GM12878 (cell line): ENCODE measurements around the gene VANGL1.
"Not testable (repeated sequence)": the region's sequence is repeated elsewhere in the genome, so short reads cannot be mapped to it uniquely, and the experiment has no call there.

Experiments used
- CHD1 ChIP-seq: IDR thresholded peaks from 2 replicates; pipeline ENCODE4 v1.6.1; 2012; ENCODE audit warnings: low read depth, low read length, improper control_type of control experiment
- E2F4 ChIP-seq: IDR thresholded peaks from 2 replicates; pipeline ENCODE4 v1.6.1; 2012; ENCODE audit warnings: low read depth, low read length, improper control_type of control experiment
- MAX ChIP-seq: IDR thresholded peaks from 2 replicates; pipeline ENCODE4 v1.6.1; 2012; ENCODE audit warnings: low read depth, low read length, improper control_type of control experiment
- MYC ChIP-seq: IDR thresholded peaks from 2 replicates; pipeline ENCODE4 v1.6.1; 2011; ENCODE audit warnings: mild to moderate bottlenecking, low read length, moderate library complexity, inconsistent platforms; ENCODE audit not compliant: insufficient read depth, insufficient replicate concordance, insufficient read length, severe bottlenecking
- PAX8 ChIP-seq: fragments of 450-650 bp; IDR thresholded peaks from 2 replicates; pipeline ENCODE4 v1.6.1; 2017; ENCODE audit warnings: mild to moderate bottlenecking, moderate library complexity
- POLR2A ChIP-seq: IDR thresholded peaks from 2 replicates; pipeline ENCODE4 v1.6.1; 2011; ENCODE audit warnings: low read depth, mild to moderate bottlenecking, low read length
- SMC3 ChIP-seq: IDR thresholded peaks from 2 replicates; pipeline ENCODE4 v1.6.1; 2011; ENCODE audit warnings: low read length, improper control_type of control experiment, borderline replicate concordance
- USF2 ChIP-seq: IDR thresholded peaks from 2 replicates; pipeline ENCODE4 v1.6.1; 2011; ENCODE audit warnings: low read depth, low read length, improper control_type of control experiment, borderline replicate concordance
- YY1 ChIP-seq: IDR thresholded peaks from 2 replicates; pipeline ENCODE4 v1.6.1; 2011; ENCODE audit warnings: low read depth, mild to moderate bottlenecking, low read length
- ZBTB4 ChIP-seq: fragments of 450-650 bp; formaldehyde crosslinking; IDR thresholded peaks from 2 replicates; pipeline ENCODE4 v1.4.0; 2022; ENCODE audit warnings: mild to moderate bottlenecking, moderate library complexity
- ZZZ3 ChIP-seq: IDR thresholded peaks from 2 replicates; pipeline ENCODE4 v1.6.1; 2011; ENCODE audit warnings: low read depth; ENCODE audit not compliant: control insufficient read depth, insufficient read length
- TF ChIP-seq, protein P1 (sequence below), 3 experiments: IDR thresholded peaks in 2 of 3; conservative IDR thresholded peaks in 1 of 3; 2 replicates each; pipeline ENCODE4 v1.5.1; 2011; ENCODE audit warnings: low read depth in 3 of 3, low read length in 3 of 3, mild to moderate bottlenecking in 3 of 3, control low read depth in 2 of 3, moderate library complexity in 2 of 3, inconsistent platforms in 1 of 3, mixed read lengths in 1 of 3; ENCODE audit not compliant: control insufficient read depth in 2 of 3, insufficient read depth in 1 of 3; ENCODE audit errors: extremely low read depth in 1 of 3
- TF ChIP-seq, protein P2 (sequence below): IDR thresholded peaks from 2 replicates; pipeline ENCODE4 v1.6.1; 2011; ENCODE audit warnings: low read depth, mild to moderate bottlenecking, low read length, moderate library complexity, borderline replicate concordance; ENCODE audit errors: extremely low read depth

DNA sequence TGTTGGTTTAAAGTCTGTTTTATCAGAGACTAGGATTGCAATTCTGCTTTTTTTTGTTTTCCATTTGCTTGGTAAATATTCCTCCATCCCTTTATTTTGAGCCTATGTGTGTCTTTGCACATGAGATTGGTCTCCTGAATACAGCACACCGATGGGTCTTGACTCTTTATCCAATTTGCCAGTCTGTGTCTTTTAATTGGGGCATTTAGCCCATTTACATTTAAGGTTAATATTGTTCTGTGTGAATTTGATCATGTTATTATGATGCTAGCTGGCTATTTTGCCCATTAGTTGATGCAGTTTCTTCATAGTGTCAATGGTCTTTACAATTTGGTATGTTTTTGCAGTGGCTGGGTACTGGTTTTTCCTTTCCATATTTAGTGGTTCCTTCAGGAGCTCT lies 4.5 kb upstream of the VANGL1 start:
- TF ChIP-seq, protein P1, sequence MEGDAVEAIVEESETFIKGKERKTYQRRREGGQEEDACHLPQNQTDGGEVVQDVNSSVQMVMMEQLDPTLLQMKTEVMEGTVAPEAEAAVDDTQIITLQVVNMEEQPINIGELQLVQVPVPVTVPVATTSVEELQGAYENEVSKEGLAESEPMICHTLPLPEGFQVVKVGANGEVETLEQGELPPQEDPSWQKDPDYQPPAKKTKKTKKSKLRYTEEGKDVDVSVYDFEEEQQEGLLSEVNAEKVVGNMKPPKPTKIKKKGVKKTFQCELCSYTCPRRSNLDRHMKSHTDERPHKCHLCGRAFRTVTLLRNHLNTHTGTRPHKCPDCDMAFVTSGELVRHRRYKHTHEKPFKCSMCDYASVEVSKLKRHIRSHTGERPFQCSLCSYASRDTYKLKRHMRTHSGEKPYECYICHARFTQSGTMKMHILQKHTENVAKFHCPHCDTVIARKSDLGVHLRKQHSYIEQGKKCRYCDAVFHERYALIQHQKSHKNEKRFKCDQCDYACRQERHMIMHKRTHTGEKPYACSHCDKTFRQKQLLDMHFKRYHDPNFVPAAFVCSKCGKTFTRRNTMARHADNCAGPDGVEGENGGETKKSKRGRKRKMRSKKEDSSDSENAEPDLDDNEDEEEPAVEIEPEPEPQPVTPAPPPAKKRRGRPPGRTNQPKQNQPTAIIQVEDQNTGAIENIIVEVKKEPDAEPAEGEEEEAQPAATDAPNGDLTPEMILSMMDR (IDR thresholded peaks at IDR 0.05 in 2 of 3, conservative IDR thresholded peaks at IDR 0.05 in 1 of 3; ENCODE audit: control insufficient read depth in 2 of 3, extremely low read depth in 1 of 3, insufficient read depth in 1 of 3, low read depth in 3 of 3, low read length in 3 of 3): not testable (repeated sequence)
- not testable (repeated sequence) for TF ChIP-seq MAX; E2F4; POLR2A; ZZZ3; ZBTB4 (CRISPR knock-in tag); MYC; YY1; SMC3; PAX8; USF2; CHD1
- TF ChIP-seq, protein P2, sequence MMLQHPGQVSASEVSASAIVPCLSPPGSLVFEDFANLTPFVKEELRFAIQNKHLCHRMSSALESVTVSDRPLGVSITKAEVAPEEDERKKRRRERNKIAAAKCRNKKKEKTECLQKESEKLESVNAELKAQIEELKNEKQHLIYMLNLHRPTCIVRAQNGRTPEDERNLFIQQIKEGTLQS: not testable (repeated sequence)
